GM13976 (cell line): ENCODE results near the gene PHF8.

Experiments
- DNase-seq: peaks from one replicate; pipeline ENCODE4 v3.0.0; 2012; ENCODE audit warnings: low spot score
- in situ Hi-C: fragments of 300-500 bp; cut with MboI; formaldehyde crosslinking; loops from one replicate; pipeline ENCODE4 v1.12.0; 2022; ENCODE audit warnings: low sequenced_read_pairs, mixed read lengths, inconsistent platforms; ENCODE audit not compliant: unreplicated experiment
- TF ChIP-seq, protein P1 (sequence below): IDR thresholded peaks from 2 replicates; pipeline ENCODE4 v1.5.1; 2012; ENCODE audit warnings: borderline replicate concordance, mild to moderate bottlenecking; ENCODE audit not compliant: insufficient read depth; ENCODE audit errors: extremely low read depth, missing control alignments, control extremely low read depth

The PHF8 gene

DNA sequence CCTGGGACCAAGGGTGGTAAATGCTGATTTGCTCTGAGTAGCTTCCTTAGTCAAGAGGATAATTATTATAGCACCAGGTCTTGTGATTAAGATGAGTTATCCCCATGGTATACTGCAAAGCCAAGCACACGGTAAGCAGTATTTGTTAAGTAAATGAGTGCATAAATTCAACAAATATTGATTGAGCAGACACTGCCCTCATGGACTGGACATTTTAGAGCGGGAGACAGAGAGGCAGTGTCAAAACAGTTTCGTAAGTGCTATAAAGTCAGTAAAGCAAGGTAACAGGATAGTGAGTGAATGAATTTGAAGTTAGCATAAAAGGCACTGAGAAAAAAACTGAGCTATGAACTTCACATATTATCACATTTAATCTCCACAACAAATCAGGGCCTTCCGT, 13.9 kb downstream of the PHF8 start:
- TF ChIP-seq, protein P1, sequence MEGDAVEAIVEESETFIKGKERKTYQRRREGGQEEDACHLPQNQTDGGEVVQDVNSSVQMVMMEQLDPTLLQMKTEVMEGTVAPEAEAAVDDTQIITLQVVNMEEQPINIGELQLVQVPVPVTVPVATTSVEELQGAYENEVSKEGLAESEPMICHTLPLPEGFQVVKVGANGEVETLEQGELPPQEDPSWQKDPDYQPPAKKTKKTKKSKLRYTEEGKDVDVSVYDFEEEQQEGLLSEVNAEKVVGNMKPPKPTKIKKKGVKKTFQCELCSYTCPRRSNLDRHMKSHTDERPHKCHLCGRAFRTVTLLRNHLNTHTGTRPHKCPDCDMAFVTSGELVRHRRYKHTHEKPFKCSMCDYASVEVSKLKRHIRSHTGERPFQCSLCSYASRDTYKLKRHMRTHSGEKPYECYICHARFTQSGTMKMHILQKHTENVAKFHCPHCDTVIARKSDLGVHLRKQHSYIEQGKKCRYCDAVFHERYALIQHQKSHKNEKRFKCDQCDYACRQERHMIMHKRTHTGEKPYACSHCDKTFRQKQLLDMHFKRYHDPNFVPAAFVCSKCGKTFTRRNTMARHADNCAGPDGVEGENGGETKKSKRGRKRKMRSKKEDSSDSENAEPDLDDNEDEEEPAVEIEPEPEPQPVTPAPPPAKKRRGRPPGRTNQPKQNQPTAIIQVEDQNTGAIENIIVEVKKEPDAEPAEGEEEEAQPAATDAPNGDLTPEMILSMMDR: no peak
- in situ Hi-C loops: no loop called here
- no peak for DNase-seq

DNA sequence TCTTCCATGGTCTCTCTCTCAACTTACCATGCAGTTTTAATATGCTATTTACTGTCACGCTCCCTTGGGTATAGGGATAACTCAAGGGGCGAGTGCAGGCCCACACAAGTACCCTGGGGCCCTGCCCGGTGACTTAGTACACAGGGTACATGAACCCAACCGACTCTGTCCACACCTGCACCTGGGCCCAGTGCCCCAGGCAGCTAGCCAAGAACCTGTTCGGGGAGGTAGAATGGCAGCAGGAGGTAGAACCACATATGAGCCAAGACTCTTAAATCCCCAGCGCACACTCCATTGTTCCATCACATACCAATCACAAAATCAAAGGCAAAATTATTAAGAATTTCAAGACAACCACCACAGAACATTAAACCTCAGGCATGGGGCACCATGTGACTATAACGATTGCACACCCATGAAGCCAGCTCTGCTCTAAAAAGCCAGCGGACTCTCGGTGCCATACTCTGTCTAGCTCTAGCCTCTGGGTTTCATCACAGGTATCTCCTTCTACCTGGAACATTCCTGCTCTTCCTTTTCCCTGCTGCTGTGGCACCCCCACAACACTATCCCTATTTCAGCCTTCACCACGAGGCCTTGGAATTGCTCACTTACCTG, 14.6 kb downstream of the PHF8 start:
- TF ChIP-seq, protein P1: no peak
- DNase-seq: no peak
- in situ Hi-C loops: no loop called here

DNA sequence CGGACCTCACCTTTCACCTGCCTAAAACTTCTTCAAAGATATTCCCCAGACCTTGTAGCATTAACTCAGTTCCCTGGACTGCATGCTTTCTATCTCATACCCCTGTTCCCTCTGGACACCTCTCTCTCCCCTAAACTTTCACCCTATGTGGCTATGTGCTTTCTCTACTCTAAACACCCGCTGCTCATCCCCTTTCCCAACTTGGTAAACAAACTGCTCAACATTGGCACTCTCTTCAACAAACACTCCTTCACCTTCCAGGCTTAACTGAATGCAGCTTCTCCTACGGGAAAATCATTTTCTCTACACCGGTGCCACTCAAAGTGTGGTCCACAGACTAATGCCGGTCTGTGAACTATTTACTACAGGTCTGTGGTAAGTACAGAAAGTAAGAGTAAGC, 19.9 kb downstream of the PHF8 start:
- in situ Hi-C loops: no loop called here
- DNase-seq: no peak
- TF ChIP-seq, protein P1: no peak

DNA sequence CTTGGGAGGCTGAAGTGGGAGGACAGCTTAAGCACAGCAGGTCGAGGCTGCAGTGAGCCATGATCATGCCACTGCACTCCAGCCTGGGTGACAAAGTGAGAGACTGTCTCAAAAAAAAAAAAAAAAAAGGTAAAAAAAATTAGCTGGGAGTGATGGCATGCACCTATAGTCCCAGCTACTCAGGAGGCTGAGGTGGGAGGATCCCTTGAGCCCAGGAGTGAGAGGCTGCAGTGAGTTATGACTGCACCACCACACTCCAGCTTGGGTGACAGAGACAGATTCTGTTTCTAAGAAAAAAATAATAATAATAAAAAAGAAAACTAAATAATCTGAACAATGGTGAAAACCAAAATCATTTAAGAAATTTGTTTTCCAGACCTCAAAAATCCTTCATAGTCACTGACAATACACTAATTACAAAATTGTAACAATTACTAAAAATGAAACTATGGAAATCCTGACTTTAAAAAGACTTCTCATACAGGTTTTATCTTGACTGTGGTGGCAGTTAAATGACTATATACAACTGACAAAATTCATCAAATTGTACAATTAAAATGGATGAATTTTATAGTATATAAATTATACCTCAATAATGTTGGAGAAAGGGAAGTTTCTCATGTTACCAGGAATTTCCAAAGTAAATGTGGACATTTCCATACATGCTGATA, 31.3 kb downstream of the PHF8 start:
- TF ChIP-seq, protein P1: no peak
- in situ Hi-C loops: no loop called here
- DNase-seq: no peak

DNA sequence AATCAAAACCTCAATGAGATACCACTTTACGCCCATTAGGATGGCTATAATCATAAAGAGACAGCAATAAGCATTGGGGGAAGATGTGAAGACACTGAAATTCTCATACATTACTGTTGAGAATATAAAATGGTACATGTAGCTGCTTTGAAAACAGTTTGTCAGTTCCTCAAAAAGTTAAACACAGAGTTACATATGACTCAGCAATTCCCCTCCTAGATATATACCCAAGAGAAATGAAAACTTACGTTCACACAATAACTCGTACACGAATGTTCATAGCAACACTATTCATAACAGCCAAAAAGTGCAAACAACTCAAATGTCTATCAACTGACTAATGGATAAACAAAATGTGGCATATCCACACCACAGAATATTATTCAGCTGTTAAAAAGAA, 36.6 kb downstream of the PHF8 start:
- TF ChIP-seq, protein P1: no peak
- in situ Hi-C loops: no loop called here
- DNase-seq: no peak

DNA sequence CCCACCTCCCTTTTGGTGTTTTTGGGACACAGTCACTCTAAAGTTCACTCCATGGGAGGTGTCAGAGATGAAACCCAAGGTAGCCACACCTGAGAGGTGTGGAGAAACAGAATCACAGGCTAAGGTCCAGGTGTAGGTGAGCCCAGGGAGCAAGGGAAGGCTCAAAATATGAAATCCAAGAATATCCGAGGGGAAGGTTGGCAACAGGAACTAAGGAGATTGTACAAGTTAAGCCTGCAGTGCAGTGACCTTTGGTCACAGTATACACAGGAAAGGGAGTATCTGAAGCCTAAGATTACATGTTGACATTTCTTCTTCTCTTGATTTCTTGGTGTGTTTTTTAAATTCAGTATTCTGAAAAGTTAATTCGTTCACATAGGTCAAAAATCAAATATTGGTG, 46.5 kb downstream of the PHF8 start:
- no peak for DNase-seq
- in situ Hi-C loops: no loop called here
- TF ChIP-seq, protein P1: no peak

DNA sequence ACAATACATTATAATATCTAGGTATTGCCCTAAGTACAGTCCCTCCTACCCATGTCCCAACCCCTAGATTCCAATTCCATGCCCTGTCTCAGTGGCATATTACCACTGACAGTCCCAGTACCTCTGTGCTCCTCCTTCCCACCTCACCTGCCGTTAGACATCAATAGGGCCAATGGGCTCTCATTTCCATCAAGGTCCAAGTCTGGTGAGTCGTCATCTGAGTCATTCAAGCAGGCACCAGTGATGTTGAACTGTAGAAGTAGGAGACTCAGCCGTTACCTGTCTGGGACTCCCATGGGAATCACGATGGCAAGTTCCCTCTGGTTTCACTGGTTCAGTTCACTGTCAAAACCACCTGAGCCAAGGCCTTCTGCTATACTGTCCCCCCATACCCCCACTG, 51.7 kb downstream of the PHF8 start:
- in situ Hi-C loops: no loop called here
- DNase-seq: no peak
- TF ChIP-seq, protein P1: no peak
